G401.6 (cell line): Measurements from ENCODE around the gene ANAPC15.

ENCODE experiments used
- FAIRE-seq: peaks from 2 replicates; lab custom pipeline; 2012; peaks lifted over from hg19 to GRCh38; lab: Jason Lieb, UNC

Gene ANAPC15

DNA sequence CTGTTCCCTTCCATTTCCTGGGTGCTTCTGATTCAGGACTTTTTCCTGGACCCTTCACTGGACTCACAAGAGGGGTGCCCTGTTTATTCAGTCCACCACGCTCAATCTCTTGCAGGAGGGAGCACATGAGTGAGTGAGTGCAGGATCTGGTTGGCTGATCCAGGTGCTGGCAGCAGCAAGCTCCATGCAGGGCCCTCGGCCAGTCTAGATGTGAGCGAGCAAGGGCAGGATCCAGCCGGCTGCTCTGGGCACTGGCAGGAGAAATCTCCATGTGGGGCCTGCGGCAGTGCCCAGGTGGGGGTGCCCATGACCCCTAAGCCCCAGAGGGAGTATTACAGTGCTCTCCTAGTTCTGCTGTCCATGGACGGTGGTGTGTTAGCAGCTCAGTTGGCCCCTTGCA is 11.6 kb upstream of the ANAPC15 start:
- no peak for FAIRE-seq

DNA sequence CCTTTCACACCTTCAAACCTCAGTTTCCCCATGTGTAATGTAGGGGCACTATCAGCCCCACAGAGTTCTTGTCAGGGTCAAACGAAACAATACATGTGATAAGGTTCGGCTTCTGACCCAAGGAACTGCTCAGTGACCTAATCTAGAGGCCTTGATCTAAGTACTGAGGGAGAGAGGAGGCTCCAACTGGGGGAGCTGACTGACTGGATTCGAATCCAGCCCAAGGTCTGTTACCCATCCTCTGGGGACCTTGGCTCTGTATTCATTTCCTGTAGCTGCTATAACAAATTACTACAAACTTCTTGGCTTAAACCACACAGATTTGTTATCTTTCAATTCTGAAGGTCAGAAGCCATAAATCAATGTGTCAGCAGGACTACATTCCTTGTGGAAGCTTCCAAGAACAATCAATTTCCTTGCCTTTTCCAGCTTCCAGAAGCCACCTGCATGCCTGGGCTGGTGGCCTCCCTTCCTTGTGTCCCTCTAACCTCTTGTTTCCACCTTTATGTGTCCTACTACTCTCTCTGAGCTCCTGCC is 10.7 kb upstream of the ANAPC15 start:
- FAIRE-seq, result no peak

DNA sequence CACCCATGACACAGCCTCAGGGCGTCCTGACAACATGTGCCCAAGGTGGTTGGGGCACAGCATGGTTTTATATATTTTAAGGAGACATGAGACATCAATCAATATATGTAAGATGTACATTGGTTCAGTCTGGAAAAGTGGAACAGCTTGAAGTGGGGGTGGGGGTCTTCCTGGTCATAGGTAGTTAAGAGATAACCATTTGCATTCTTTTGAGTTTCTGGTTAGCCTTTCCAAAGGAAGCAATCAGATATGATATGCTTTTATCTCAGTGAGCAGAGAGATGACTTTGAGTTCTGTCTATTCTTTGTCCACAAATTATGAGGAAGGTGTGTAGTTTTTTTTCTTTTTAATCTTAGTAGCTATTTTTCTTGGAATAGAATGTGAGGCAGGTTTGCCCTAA is 10.1 kb upstream of the ANAPC15 start:
- FAIRE-seq, result no peak

DNA sequence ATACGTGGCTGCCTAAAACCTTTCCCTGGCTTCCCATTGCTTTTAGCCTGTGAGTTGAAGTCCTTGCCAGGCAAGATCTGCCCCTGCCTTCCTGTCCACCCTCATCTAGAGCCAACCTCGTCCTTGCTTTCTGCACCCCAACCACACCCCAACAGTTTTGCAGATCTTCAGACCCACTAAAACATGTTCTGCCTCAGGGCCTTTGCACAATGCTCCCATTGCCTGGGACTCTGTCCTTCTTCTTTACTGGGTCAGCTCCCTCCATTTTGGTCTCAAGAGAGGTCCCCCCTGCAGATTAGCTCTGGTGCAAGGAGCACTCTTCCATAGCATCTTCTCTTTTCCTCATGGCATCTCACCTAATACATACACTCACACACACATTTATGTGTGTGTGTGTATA is 8.4 kb upstream of the ANAPC15 start:
- no peak for FAIRE-seq

DNA sequence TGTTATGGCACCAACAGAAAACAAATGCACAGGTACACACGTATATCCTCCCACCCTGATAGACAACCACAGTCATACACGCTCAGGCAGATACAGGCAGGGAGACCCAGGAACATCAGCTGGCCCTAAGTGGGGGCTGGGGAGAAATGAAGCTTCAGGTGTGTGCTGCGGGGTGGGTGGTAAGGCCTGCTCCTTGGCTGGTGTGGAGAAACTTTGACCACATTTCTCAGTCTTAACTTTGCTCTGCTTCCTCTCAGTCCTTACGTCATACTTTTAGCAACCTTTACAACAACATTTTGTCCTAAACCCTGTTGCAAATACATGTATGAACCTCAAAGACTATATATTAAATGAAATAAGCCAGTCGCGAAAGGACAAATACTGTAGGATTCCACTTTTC is 6.7 kb upstream of the ANAPC15 start:
- FAIRE-seq, result no peak

DNA sequence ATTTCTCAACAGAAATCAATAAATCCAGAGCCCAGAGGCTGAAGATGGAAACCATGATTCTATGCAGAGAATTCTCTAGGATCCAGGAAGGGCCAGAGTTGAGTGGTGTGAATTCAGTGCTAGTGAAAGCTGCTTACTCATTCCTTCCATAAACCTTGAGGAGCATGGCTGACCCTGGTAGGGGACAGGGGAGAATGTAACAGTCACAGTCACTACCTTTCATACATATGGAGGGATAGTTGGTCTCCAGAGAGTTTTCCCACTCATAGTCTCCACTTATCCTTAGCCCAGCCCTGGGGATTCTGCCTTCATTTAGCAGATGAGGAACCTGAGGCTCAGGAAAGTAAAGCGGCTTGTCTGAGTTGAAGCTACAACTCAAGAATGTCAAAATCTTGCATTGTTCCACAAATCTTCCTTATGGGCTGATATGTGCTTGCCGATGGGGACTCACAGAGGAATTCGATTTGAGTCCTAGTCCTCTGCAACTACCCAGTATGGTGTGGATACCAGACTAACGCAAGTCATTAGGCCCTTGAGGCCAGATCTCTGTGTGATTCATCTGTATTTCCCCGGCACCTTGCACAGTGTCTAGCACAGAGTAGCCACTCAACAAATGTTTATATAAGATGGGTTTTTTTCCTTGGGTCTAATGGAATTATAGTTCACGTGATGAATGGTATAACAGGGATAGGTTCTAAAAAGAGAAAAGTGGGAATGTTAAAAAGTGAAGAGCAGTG is 3.7 kb upstream of the ANAPC15 start:
- FAIRE-seq, result no peak

DNA sequence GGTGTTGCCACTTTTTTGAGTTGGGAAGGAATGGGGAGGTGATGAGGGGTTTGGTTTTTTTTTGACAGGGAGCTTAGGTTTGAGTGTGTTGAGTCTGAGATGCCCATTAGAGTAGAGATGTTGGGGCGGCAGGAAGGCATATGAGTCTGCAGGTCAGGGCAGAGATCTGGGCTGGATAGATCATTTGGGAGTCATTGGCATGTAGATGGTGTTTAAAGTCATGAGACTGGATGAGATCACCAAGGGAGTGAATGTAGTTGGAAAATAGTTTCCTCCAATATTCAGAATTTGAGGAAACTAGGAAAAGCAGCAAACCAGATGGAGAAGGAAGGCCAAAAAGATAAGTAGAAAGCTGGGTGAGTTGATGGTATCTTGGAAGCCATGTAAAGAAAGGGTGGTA is 2.1 kb upstream of the ANAPC15 start:
- no peak for FAIRE-seq

DNA sequence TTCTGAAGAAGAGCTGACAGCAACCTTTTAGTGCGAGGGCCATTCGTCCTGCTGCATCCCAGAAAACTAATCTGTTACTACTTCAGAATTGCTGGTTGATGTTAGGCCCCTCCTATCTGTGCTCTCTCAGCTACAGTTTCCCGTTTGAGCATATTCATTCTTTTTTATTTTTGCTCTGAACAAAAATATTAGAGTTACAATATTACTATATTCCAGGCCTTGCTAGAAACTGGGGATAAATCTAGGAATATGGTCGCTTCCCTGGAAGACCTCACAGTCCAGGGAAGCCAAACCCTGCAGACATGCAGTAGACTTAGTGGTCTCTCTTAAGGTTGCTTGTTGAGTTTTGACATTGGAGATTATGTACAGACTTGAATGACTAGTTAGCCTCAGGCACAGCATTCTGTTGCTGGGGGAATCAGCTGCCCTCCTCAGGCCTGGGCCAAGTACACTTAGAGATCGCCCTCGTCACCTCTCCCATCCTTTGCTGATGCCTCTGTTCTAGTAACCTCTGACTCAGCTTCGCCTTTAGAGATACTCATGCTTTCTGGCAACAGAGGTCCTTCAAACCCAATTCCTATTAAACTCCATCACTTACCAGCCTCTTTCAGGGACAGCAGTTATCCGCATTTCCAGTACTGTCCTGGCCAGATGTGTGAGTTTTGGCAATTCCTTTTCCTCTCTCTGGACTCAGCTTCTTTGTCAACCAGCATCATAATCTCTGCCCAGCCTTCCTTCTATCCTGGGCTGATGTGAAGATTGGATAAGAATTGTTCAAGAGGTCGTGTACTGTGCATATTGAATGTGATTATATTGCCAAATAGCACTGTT is 698 bp upstream of the ANAPC15 start:
- no peak for FAIRE-seq

DNA sequence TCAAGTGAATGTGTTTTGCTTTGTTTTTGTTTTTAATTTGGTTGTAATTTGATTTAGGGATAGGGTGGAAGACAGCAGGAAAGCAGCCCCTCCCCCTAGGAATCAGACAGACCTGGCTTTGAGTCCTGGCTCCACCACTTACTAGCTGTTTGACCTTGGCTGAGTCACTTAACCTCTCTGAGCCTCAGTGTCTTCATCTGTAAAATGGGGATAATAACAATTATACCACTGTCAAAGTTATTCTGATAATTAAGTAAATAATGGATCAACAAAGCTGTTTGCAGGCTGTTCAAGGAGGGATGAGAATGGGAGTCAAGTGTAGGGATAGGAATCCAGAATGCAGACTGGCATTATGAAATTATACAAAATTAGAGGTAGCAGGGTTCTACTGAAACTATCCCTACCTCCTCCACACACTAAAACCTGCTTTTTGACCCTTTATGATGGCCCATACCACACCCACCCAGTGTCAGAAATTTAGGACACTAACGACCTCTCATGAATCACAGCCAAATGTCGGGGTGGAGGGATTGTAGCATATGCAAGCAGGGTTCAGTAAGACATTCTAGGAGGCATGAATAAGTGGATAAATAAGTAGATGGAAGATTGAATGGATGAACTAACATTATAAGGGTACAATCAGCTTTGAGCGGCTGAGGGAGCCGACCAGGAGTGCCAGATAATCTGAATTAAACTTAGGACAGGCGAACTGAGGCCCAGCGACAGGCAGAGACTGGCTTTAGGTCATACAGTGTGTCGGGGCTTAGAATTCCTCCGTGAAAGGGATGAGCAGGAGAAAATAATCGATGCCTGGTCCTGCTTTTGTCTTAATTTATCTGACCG is 974 bp downstream of the ANAPC15 start:
- FAIRE-seq, result no peak

DNA sequence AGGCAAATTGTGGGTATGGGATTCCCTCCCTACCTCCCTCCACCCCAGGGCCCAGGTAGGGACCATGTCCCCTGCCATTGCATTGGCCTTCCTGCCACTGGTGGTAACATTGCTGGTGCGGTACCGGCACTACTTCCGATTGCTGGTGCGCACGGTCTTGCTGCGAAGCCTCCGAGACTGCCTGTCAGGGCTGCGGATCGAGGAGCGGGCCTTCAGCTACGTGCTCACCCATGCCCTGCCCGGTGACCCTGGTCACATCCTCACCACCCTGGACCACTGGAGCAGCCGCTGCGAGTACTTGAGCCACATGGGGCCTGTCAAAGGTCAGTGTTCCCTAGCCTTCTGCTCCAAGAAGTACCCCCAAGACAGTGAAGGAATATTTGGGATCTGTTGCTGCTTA is 6.6 kb downstream of the ANAPC15 start, which contains the start of gene TOMT:
TOMT (plus strand) TSS at position 37 of the 400 bp plus-strand sequence; CDS start at position 65, 28 bp downstream.
- FAIRE-seq, result no peak

DNA sequence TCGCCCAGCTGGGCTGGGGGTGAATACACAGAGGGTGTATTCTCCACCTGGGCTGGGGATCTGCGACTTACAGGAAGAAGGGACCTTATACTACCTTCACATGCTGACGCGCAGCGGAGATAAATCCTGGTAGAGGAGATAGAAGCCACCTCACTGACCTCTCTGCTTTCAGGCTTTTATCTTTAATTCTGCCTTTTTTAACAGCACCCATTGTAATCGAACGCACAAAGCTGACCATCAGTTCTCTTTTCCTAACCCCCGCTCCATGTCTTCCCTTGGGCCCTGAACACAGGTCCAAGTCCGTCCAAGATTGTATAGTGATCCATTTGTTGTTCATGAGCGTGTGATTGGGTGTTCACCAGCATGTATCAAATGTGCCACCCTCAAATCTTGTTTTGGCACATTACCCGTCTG is 8.7 kb downstream of the ANAPC15 start:
- FAIRE-seq, result no peak

DNA sequence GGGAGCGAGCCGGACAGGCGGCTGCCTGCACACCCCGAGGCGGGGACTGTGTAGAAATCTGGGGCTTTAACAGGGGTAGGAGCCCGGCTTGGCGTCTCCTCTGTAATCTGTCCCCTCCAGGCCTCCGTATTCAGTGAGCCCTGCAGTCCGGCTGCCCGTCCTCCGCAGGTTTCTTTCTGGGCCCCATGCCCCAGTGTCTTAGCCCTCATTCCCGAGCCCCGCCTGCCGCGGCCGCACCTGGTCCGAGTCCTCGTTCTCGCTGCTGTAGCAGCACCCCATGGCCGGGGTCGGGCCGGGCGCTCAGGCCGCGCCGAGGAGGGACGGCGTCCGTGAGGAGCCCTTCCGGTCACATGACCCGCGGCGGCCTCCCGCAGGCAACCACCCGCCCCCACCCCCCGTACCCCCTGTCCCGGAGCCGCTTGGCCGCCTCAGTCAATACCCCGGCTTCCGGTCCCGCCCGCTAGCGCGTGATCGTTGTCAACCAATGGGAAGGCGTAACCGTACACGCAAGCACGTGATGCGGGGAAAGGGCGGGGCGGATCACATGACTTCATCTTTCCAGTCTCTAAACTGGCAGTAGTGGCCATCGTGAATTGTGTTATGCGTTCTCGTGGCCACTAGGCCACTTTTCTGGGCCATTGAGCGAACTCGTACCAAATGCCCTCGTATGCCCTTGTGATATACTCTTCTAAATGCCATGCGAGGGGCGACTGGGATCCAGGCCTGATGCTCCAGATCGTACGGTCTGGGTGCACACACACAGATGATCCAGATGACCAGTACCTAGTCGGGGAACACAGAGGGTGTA is 9.3 kb downstream of the ANAPC15 start, which contains the start of gene LAMTOR1:
LAMTOR1 (minus strand) TSS at position 352 of the 808 bp plus-strand sequence; CDS start at position 279, 73 bp downstream.
- FAIRE-seq, result peak; percentile 91

DNA sequence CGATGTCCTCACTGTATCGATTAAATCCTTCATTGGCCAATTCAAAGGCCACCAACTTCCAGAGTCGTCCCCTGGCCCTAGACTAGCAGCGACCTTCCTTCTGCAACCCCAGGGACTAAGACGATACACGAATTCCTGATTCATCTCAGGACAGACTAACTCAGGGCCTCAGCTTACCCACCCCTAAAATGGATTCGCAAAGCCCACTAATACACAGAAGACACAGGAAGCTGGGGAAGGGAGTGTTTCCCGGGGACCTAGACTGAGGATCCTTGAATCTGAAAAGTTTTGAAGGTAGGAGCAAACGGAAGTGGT is 9.9 kb downstream of the ANAPC15 start:
- no peak for FAIRE-seq

DNA sequence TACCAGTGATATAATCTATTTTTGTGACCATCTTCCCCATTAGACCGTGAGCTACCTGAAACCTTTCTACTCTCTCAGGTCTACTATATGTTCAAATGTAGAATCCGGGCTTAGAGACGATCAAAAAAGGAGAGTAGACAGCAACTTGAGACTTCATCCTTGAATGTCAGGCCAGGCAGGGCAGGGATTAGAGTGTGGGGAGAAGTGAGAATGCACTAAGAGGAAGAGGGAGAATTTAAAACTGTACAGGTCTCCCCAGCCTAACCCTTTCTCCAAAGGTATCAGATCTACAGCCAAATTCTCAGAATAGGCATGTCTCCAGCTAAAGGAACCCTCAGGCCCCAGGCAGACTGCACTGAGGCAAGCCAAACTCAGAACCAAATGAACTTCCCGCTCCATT is 10.3 kb downstream of the ANAPC15 start:
- no peak for FAIRE-seq

DNA sequence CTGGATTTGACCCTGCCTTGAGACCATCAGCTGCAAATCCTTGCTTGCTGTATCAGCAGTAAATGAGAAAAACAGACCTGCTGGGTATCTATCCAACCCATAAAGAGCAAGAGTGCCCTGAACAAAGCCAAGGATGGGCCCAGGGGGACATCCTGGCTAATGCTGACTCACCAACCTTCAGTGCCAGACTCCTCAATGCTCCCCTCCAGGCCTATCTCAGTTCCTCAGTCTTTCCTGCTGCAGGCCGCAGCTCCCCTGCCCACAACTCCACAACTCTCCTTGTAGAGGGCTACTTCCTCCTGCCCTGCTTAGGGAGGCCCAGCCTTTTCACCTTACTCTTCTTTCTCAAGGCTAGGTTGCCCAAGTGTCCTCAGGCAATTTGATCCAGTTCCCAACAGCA is 12.0 kb downstream of the ANAPC15 start:
- FAIRE-seq, result no peak

DNA sequence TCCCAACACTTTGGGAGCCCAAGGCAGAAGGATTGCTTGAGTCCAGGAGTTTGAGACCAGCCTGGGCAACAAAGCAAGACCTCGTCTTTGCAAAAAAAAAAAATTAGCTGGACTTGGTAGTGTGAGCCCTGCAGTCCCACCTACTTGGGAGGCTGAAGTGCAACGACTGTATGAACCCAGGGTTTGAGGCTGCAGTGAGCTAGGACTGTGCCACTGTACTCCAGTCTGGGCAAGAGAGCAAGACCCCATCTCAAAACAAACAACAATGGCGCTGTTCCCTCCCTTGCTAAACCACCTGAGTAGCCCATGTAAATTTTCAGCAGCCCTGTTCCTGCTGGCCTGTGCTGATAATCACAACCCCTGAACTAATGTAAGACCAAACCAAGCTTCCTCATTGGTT is 12.5 kb downstream of the ANAPC15 start:
- no peak for FAIRE-seq

DNA sequence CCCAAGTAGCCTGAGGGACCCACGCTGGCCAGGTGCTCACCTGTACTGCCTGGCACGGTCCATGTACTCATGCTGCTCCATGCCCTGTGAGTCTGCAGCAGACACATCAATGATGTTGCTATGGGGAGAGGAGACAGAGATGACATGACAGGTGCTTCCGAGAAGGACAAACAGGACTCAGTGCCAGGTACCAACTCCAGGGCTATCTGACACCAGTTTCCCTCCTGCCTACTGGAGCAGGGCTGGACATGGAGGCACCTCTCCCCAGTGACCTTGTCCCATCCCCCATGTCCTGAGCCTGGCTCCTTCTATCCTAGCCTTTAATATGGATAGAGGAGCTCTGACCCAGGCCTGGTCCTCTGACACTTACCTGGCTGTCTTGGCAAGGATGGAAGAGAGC is 13.8 kb downstream of the ANAPC15 start:
- FAIRE-seq, result no peak

DNA sequence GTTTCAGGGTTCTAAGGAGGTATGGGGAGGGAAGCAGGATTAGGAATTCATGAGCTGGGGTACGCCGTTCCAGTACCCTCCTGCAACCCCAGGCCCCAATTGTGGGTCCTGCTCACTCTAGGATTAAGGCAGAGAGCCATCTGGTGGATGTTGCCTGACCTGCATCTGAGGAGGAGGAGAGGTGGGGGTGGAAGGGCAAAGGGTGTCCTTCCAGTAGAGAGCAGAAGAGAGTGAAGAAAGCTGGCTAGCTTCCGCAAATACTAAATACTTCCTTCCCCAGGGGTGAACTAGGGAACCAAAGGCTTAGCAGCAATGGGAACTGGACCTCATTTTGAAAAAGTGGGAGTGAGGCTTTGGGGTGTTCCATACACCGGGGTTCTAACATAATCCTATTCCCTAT is 21.2 kb downstream of the ANAPC15 start:
- FAIRE-seq, result peak; percentile 21

DNA sequence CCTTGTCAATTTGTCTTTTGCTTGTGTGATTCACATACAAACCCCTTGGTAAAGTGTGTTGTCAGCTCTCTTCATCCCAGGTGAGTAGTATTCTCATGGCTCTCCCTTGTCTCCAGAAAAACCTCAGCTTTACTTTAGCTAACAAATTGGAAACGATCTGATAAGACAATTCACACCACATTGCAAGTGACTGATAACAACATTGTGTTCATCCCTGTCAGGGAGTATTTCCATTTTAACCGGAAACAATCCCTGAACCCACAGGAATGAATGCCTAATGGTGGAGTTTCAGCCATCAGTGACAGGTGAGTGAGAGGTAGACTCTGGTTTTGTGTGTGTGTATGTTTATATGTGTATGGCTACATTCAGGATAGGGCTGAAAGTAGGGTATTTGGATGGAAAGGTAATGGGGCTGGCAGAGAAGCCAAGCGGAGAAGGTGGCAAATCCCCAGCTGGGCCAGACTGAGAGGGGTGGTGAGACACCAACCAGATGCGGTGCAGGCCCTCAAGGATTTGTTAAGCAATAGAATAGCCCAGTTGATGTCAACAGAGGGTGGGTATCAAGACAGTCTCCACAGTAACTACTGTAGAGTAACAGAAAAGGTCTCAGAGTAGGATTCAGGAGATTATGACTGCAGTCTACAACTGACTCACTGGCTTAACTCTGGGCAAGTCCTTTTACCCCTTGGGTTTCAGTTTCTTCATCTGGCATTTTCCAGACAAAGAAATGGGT is 24.3 kb downstream of the ANAPC15 start:
- FAIRE-seq, result no peak

DNA sequence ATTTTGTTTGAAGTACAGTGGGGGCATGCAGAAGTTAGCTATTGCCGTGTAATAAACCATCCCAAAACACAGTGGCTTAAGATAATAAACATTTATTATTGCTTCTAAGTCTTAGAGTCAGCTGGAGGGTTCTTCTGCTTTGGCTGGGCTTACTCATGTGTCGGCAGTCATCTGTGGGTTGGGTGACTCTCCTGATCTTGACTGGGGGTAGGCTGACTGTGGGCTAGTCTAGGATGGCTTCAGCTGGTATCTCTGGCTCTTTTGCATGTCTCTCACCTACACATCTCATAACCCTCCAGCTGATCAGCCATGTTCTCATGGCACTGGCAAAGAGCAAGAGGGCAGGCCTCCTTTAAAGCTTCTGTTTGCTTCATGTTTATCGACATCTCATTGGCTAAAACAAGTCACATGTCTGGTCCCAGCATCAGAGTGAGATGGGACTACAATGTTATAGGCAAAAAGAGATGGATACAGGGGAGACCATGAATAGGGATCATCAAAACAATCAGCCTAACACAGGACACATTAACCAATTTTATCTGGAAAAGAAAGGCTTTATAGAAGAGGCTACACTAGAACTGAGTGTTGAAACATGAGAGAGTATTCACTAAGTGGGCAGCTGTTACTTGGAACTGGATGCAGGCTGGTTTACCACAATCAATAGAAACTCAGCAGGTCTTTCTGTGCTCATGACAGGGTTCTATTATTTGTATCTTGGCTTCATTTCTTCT is 26.7 kb downstream of the ANAPC15 start:
- no peak for FAIRE-seq
